Ascending aorta (tissue), 2 donors: ENCODE results near the gene SHISAL2A. TPM values are rescaled to one million over a fixed set of nuclear protein-coding genes. Genes with fewer than 3 reads are reported as not detected.

Experiments used
- DNase-seq, 2 donors: peaks; one replicate each; pipeline ENCODE4 v3.0.0-alpha.2; 2019; ENCODE audit warnings: low spot score in 2 of 2
- H3K27ac ChIP-seq, 2 donors: fragments of 200-600 bp; sonication (generic); one replicate each; pipeline ENCODE4 v1.5.1; 2016 to 2017; ENCODE audit warnings: mild to moderate bottlenecking in 1 of 2
- H3K27me3 ChIP-seq: fragments of 200-600 bp; sonication (generic); one replicate; pipeline ENCODE4 v1.5.1; 2017
- H3K36me3 ChIP-seq, 2 donors: fragments of 200-600 bp; sonication (generic); one replicate each; pipeline ENCODE4 v1.5.1; 2016
- H3K4me1 ChIP-seq, 2 donors: fragments of 200-600 bp; sonication (generic); one replicate each; pipeline ENCODE4 v1.5.1; 2016 to 2017; ENCODE audit warnings: mild to moderate bottlenecking in 1 of 2
- H3K4me3 ChIP-seq, 2 donors: fragments of 200-600 bp; sonication (generic); one replicate each; pipeline ENCODE4 v1.5.1; 2016 to 2017; ENCODE audit warnings: mild to moderate bottlenecking in 1 of 2
- H3K9me3 ChIP-seq, 2 donors: fragments of 200-600 bp; sonication (generic); one replicate each; pipeline ENCODE4 v1.5.1; 2016
- intact Hi-C: fragments of 100-400 bp; cut with DNase I; formaldehyde crosslinking; loops from one replicate; pipeline ENCODE4 v1.15.1; 2023
- total RNA-seq: library from RNA; depleted of rRNA; stranded (reverse); fragments of >200 nt; gene quantifications from one replicate; pipeline ENCODE4 v1.1.0, GENCODE V29; 2016
- TF ChIP-seq, protein P1 (sequence below), 3 experiments: fragments of 200-600 bp in 2 of 3; fragments of 450-650 bp in 1 of 3; sonication (generic) in 2 of 3; IDR thresholded peaks; one replicate each; pipeline ENCODE4 v1.5.1; 2016 to 2019; ENCODE audit warnings: antibody characterized with exemption in 3 of 3, mild to moderate bottlenecking in 1 of 3, moderate library complexity in 1 of 3

Gene SHISAL2A
- total RNA-seq, 1 donor from 2014 or later = not detected

DNA sequence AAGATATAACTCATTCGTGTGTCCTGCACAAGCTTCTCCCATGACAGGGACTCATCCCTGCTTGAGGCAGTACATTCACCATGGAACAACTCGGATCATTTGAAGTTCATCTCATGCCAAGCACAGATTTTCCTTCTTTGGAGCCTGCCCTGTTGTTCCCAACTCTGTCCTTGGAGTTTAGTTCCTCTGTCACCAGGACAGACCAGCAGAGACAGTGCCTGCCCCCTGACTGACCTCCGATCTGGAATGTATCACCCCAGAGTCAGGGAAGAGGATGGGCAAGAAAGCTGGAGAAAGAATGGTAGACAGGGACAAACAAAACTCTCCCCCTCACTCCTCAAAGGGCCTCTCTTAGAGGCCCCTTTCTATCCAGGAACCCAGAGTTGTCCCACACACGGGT lies 5.0 kb downstream of the SHISAL2A start:
- Histone ChIP-seq H3K27ac (no peak overlapping the region), H3K9me3 (no peaks in the 10 kb centered on the region), H3K27me3 (no peaks in the 10 kb centered on the region), H3K36me3 (no peaks in the 10 kb centered on the region), H3K4me1 (peaks cover 0 to 4% of the 10 kb centered on the region in 2 donors), H3K4me3 (no peak overlapping the region)
- TF ChIP-seq, protein P1, sequence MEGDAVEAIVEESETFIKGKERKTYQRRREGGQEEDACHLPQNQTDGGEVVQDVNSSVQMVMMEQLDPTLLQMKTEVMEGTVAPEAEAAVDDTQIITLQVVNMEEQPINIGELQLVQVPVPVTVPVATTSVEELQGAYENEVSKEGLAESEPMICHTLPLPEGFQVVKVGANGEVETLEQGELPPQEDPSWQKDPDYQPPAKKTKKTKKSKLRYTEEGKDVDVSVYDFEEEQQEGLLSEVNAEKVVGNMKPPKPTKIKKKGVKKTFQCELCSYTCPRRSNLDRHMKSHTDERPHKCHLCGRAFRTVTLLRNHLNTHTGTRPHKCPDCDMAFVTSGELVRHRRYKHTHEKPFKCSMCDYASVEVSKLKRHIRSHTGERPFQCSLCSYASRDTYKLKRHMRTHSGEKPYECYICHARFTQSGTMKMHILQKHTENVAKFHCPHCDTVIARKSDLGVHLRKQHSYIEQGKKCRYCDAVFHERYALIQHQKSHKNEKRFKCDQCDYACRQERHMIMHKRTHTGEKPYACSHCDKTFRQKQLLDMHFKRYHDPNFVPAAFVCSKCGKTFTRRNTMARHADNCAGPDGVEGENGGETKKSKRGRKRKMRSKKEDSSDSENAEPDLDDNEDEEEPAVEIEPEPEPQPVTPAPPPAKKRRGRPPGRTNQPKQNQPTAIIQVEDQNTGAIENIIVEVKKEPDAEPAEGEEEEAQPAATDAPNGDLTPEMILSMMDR (IDR thresholded peaks at IDR 0.05) = no peak
- intact Hi-C loops = no loop called here
- no peak for DNase-seq

DNA sequence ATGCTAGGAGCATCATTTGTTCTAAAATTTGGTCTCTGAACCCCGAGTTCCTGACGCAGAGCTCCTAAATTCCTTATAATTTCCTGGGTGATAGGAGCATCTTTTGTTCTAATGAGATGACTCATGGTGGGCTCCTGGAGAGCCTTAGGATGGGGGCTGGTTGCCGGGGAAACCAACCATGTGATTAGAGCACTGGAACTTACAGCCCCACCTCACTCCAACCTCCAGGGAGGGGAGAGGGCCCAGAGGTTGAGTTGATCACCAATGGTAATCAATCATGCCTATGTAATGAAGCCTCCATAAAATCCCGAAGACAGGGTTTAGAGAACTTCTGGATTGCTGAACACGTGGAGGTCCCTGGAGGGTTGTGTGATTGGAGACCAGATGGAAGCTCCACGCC lies 7.7 kb downstream of the SHISAL2A start:
- DNase-seq = no peak
- Histone ChIP-seq H3K4me3 (no peak overlapping the region), H3K4me1 (no peaks in the 10 kb centered on the region), H3K36me3 (no peaks in the 10 kb centered on the region), H3K27me3 (no peaks in the 10 kb centered on the region), H3K27ac (no peak overlapping the region), H3K9me3 (no peaks in the 10 kb centered on the region)
- intact Hi-C loops = no loop called here
- TF ChIP-seq, protein P1 (IDR thresholded peaks at IDR 0.05) = no peak

DNA sequence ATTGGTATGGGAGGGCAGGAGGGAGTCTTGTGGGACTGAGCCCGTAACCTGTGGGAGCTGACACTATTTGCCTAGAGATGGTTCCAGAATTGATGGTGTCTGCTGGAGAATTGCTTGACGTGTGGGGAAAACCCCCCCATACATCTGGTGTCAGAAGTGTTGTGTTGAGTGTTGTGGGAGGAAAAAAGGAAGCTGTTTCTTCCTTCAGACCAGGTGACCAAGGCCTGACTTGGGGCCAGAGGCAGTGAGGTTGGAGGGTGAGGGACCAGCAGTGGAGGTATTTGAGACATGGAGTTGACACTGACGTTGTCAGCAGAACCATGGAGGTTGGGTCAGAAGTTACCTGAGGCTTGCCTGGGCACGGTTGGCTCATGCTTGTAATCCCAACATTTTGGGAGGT lies 8.3 kb downstream of the SHISAL2A start:
- Histone ChIP-seq H3K27ac (no peak overlapping the region), H3K27me3 (no peaks in the 10 kb centered on the region), H3K9me3 (no peaks in the 10 kb centered on the region), H3K36me3 (no peaks in the 10 kb centered on the region), H3K4me3 (no peak overlapping the region), H3K4me1 (no peaks in the 10 kb centered on the region)
- intact Hi-C loops = no loop called here
- TF ChIP-seq, protein P1 (IDR thresholded peaks at IDR 0.05) = no peak
- DNase-seq = no peak

DNA sequence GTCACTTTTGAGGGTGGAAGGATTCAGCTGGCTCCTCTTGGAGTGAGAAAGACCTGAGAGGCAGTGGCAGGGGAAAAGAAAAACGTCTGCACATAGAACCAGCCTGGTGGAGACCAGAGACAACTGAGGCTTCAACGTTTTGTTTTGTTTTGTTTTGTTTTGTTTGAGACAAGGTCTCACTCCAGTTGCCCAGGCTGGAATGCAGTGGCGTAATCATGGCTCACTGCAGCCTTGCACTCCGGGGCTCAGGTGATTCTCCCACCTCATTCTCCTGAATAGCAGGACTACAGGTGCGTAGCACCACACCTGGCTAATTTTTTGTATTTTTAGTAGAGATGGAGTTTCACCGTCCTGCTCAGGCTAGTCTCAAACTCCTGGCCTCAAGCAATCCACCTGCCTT lies 12.3 kb downstream of the SHISAL2A start:
- H3K27me3 ChIP-seq = no peaks in the 10 kb centered on the region
- H3K27ac ChIP-seq = no peak overlapping the region
- H3K36me3 ChIP-seq = no peaks in the 10 kb centered on the region
- intact Hi-C loops = no loop called here
- no peaks in the 10 kb centered on the region for H3K4me1 ChIP-seq
- DNase-seq = no peak
- H3K4me3 ChIP-seq = no peak overlapping the region
- TF ChIP-seq, protein P1 (IDR thresholded peaks at IDR 0.05) = no peak
- no peaks in the 10 kb centered on the region for H3K9me3 ChIP-seq

DNA sequence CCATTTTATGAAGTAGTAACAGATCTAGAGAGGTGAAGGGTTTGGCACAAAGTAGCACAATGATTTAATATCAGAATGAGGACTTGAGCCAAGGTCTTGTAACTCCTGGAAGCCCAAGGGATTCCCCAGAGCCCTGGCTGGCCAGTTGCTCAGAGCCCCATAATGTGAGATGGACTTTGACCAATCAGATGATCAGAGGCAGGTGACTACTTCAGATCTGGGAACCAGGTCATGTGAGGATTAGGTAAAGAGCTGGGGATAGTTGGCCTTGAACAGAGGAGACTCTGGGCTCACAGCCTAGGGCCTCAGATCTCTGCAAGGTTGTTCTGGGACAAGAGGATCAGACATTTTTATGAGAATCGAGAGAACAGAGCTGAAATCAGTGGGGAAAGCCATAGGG lies 18.9 kb downstream of the SHISAL2A start:
- no peaks in the 10 kb centered on the region for H3K9me3 ChIP-seq
- no peak overlapping the region for H3K27ac ChIP-seq
- no peaks in the 10 kb centered on the region for H3K27me3 ChIP-seq
- TF ChIP-seq, protein P1 (IDR thresholded peaks at IDR 0.05) = no peak
- intact Hi-C loops = no loop called here
- DNase-seq = no peak
- no peaks in the 10 kb centered on the region for H3K4me1 ChIP-seq
- H3K4me3 ChIP-seq = no peak overlapping the region
- no peaks in the 10 kb centered on the region for H3K36me3 ChIP-seq

DNA sequence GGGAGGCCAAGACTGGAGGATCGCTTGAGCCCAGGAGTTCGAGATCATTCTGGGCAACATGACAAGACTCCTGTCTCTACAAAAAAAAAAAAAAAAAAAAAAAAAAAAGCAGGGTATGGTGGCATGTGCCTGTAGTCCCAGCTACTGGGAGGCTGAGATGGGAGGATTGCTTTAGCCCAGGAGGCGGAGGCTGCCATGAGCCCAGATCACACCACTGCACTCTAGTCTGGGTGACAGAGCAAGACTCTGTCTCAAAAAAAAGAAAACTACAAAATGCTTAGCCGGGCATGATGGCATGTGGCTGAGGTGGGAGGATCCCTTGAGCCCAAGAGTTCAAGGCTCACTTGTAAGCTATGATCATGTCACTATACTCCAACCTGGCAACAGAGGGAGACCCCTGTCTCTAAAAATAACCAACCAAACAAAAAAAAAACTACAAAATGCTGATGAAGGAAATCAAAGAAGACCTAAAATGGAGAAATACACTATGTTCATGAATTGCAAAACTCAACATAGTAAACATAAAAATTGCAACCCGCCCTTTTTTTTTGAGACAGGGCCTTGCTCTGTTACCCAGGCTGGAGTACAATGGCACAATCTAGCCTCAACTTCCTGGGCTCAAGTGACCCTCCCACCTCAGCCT lies 20.4 kb downstream of the SHISAL2A start:
- TF ChIP-seq, protein P1 (IDR thresholded peaks at IDR 0.05) = no peak
- Histone ChIP-seq H3K27ac (no peak overlapping the region), H3K4me3 (no peak overlapping the region), H3K4me1 (no peaks in the 10 kb centered on the region), H3K36me3 (no peaks in the 10 kb centered on the region), H3K9me3 (no peaks in the 10 kb centered on the region), H3K27me3 (no peaks in the 10 kb centered on the region)
- no peak for DNase-seq
- intact Hi-C loops = no loop called here
